ENCODE data around the gene ASAP2.

DNA sequence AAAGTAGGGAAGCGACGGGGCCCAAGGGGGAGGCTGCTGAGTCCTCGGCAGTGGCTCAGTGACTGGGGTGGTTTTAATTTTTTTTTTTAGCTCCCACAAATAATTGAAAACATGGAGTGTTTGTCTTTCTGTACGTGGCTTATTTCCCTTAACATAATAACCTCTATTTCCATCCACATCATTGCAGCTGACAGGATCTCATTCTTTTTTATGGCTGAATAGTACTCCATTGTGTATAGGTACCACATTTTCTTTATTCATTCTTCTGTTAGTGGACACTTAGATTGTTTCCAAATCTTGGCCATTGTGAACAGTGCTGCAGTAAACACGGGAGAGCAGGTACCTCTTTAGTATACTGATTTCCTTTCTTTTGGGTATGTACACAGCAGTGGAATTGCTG, 65.1 kb downstream of the ASAP2 start:
- TF ChIP-seq, protein P1, sequence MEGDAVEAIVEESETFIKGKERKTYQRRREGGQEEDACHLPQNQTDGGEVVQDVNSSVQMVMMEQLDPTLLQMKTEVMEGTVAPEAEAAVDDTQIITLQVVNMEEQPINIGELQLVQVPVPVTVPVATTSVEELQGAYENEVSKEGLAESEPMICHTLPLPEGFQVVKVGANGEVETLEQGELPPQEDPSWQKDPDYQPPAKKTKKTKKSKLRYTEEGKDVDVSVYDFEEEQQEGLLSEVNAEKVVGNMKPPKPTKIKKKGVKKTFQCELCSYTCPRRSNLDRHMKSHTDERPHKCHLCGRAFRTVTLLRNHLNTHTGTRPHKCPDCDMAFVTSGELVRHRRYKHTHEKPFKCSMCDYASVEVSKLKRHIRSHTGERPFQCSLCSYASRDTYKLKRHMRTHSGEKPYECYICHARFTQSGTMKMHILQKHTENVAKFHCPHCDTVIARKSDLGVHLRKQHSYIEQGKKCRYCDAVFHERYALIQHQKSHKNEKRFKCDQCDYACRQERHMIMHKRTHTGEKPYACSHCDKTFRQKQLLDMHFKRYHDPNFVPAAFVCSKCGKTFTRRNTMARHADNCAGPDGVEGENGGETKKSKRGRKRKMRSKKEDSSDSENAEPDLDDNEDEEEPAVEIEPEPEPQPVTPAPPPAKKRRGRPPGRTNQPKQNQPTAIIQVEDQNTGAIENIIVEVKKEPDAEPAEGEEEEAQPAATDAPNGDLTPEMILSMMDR (IDR thresholded peaks at IDR 0.05; ENCODE audit: poor library complexity, severe bottlenecking): no peak
- TF ChIP-seq EZH2 (IDR thresholded peaks at IDR 0.05; ENCODE audit: borderline replicate concordance, insufficient read depth, low read length, poor library complexity, severe bottlenecking): no peak
- TF ChIP-seq TAF1 (IDR thresholded peaks at IDR 0.05; ENCODE audit: low read depth): no peak
- no peak for TF ChIP-seq EP300 (conservative IDR thresholded peaks at IDR 0.05; ENCODE audit: poor library complexity, severe bottlenecking)
- no peak for TF ChIP-seq POLR2AphosphoS5 (IDR thresholded peaks at IDR 0.05)
- TF ChIP-seq MXI1 (conservative IDR thresholded peaks at IDR 0.05; ENCODE audit: poor library complexity, severe bottlenecking): no peak
- TF ChIP-seq RAD21 (conservative IDR thresholded peaks at IDR 0.05): no peak
- TF ChIP-seq SMC3 (conservative IDR thresholded peaks at IDR 0.05; ENCODE audit: poor library complexity): no peak
